ENCODE data around the gene HES1.

The HES1 gene

DNA sequence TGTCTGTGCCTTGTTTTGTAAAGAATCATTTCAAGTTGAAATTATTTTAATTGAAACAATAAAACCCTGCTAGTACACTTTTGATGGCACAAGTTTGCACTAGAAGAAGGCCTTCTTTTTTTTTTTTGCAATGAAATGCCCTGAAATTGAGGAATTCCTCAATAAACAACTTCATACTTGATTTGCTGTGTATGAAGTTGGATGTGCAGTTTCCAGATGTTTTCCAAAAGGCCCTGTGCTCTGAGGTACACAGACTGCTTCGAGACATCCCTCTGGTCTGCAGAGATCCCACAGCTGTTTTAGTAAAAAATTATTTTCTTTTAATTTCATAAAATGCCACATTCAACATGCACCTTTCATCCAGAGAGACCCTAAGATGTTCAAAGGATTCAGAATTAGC lies 48.9 kb downstream of the HES1 start:
- no peak overlapping the region for H3K4me3 ChIP-seq (IDR thresholded peaks at IDR 0.05; ENCODE audit: insufficient read depth, low read depth, low read length)
- H3K4me1 ChIP-seq (ENCODE audit: low read depth, poor library complexity, severe bottlenecking), result no peaks in the 10 kb centered on the region
- H3K27ac ChIP-seq, result no peak overlapping the region
- no peaks in the 10 kb centered on the region for H4K20me1 ChIP-seq (ENCODE audit: insufficient read depth)
- no peak overlapping the region for H2AFZ ChIP-seq (ENCODE audit: low read depth)
- no peak overlapping the region for H3K9ac ChIP-seq
- no peaks in the 10 kb centered on the region for H3K79me2 ChIP-seq (ENCODE audit: insufficient read depth, low read depth)
- no peaks in the 10 kb centered on the region for H3K36me3 ChIP-seq (ENCODE audit: insufficient read depth)
- TF ChIP-seq, protein P1, sequence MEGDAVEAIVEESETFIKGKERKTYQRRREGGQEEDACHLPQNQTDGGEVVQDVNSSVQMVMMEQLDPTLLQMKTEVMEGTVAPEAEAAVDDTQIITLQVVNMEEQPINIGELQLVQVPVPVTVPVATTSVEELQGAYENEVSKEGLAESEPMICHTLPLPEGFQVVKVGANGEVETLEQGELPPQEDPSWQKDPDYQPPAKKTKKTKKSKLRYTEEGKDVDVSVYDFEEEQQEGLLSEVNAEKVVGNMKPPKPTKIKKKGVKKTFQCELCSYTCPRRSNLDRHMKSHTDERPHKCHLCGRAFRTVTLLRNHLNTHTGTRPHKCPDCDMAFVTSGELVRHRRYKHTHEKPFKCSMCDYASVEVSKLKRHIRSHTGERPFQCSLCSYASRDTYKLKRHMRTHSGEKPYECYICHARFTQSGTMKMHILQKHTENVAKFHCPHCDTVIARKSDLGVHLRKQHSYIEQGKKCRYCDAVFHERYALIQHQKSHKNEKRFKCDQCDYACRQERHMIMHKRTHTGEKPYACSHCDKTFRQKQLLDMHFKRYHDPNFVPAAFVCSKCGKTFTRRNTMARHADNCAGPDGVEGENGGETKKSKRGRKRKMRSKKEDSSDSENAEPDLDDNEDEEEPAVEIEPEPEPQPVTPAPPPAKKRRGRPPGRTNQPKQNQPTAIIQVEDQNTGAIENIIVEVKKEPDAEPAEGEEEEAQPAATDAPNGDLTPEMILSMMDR (conservative IDR thresholded peaks at IDR 0.05; ENCODE audit: low read depth, low read length), result no peak
- no peaks in the 10 kb centered on the region for H3K27me3 ChIP-seq (ENCODE audit: insufficient read depth, low read depth)
- no peak overlapping the region for H3K4me2 ChIP-seq

GRCh38 chr3:194185221-194185620 lies 49.3 kb downstream of the HES1 start:
- H3K4me1 ChIP-seq (ENCODE audit: low read depth, poor library complexity, severe bottlenecking), result no peaks in the 10 kb centered on the region
- no peak overlapping the region for H2AFZ ChIP-seq (ENCODE audit: low read depth)
- H3K36me3 ChIP-seq (ENCODE audit: insufficient read depth), result no peaks in the 10 kb centered on the region
- no peaks in the 10 kb centered on the region for H4K20me1 ChIP-seq (ENCODE audit: insufficient read depth)
- TF ChIP-seq, protein P1 (conservative IDR thresholded peaks at IDR 0.05; ENCODE audit: low read depth, low read length), result no peak
- H3K4me3 ChIP-seq (IDR thresholded peaks at IDR 0.05; ENCODE audit: insufficient read depth, low read depth, low read length), result no peak overlapping the region
- no peaks in the 10 kb centered on the region for H3K79me2 ChIP-seq (ENCODE audit: insufficient read depth, low read depth)
- no peak overlapping the region for H3K27ac ChIP-seq
- no peaks in the 10 kb centered on the region for H3K27me3 ChIP-seq (ENCODE audit: insufficient read depth, low read depth)
- no peak overlapping the region for H3K4me2 ChIP-seq
- no peak overlapping the region for H3K9ac ChIP-seq

- Histone ChIP-seq H2AFZ (ENCODE audit: low read depth) (no peak overlapping the region), H3K4me2 (no peak overlapping the region), H3K36me3 (ENCODE audit: insufficient read depth) (no peaks in the 10 kb centered on the region)
Observed at GRCh38 chr3:194187233-194187944, 51.4 kb downstream of the HES1 start.

More at GRCh38 chr3:194187233-194187944, 51.4 kb downstream of the HES1 start:
- no peaks in the 10 kb centered on the region for H4K20me1 ChIP-seq (ENCODE audit: insufficient read depth)
- no peak overlapping the region for H3K27ac ChIP-seq
- H3K9ac ChIP-seq, result no peak overlapping the region
- TF ChIP-seq, protein P1 (conservative IDR thresholded peaks at IDR 0.05; ENCODE audit: low read depth, low read length), result no peak
- no peak overlapping the region for H3K4me3 ChIP-seq (IDR thresholded peaks at IDR 0.05; ENCODE audit: insufficient read depth, low read depth, low read length)
- no peaks in the 10 kb centered on the region for H3K4me1 ChIP-seq (ENCODE audit: low read depth, poor library complexity, severe bottlenecking)
- no peaks in the 10 kb centered on the region for H3K79me2 ChIP-seq (ENCODE audit: insufficient read depth, low read depth)
- H3K27me3 ChIP-seq (ENCODE audit: insufficient read depth, low read depth), result no peaks in the 10 kb centered on the region

All from KMS-11 (cell line).